Dendritic cell treated with granulocyte-macrophage colony-stimulating factor and Interleukin-4, amounts not matched to agents 40 ng/mL and 50 ng/mL, for 4 days (primary cell): ENCODE data around the gene PLPPR2.
"Not testable (repeated sequence)": the region's sequence is repeated elsewhere in the genome, so short reads cannot be mapped to it uniquely, and the experiment has no call there.

Experiments
- H3K27ac Mint-ChIP-seq: one replicate; pipeline ENCODE4 v1.8.0; 2022; ENCODE audit warnings: mild to moderate bottlenecking, mixed read lengths
- H3K27me3 Mint-ChIP-seq: one replicate; pipeline ENCODE4 v1.8.0; 2022; ENCODE audit warnings: mild to moderate bottlenecking, mixed read lengths
- H3K36me3 Mint-ChIP-seq: one replicate; pipeline ENCODE4 v1.8.0; 2022; ENCODE audit warnings: low read depth, mixed read lengths
- H3K4me1 Mint-ChIP-seq: one replicate; pipeline ENCODE4 v1.8.0; 2022; ENCODE audit warnings: low read depth, mixed read lengths
- H3K4me3 Mint-ChIP-seq: one replicate; pipeline ENCODE4 v1.8.0; 2022; ENCODE audit warnings: mild to moderate bottlenecking, moderate library complexity, mixed read lengths
- H3K9me3 Mint-ChIP-seq: one replicate; pipeline ENCODE4 v1.8.0; 2022; ENCODE audit warnings: mixed read lengths
- intact Hi-C: fragments of 100-400 bp; cut with micrococcal nuclease; formaldehyde crosslinking; loops from one replicate; pipeline ENCODE4 v1.15.0; 2022

The PLPPR2 gene

GRCh38 chr19:11354102-11354501 is 1.1 kb upstream of the PLPPR2 start:
- H3K9me3 Mint-ChIP-seq, H3K27ac Mint-ChIP-seq, intact Hi-C loops, H3K4me3 Mint-ChIP-seq, H3K27me3 Mint-ChIP-seq: not testable (repeated sequence)
- Mint-ChIP-seq H3K36me3 (peaks cover 21% of the 10 kb centered on the region), H3K4me1 (peaks cover 27% of the 10 kb centered on the region)

GRCh38 chr19:11356074-11356397 is 804 bp downstream of the PLPPR2 start:
- no peaks in the 10 kb centered on the region for H3K27me3 Mint-ChIP-seq
- intact Hi-C loops, result no loop called here
- peaks cover 29% of the 10 kb centered on the region for H3K36me3 Mint-ChIP-seq
- H3K4me3 Mint-ChIP-seq, result peak overlapping the region; percentile 80
- no peaks in the 10 kb centered on the region for H3K9me3 Mint-ChIP-seq
- peaks cover 27% of the 10 kb centered on the region for H3K4me1 Mint-ChIP-seq
- H3K27ac Mint-ChIP-seq, result peak overlapping the region; percentile 67

DNA sequence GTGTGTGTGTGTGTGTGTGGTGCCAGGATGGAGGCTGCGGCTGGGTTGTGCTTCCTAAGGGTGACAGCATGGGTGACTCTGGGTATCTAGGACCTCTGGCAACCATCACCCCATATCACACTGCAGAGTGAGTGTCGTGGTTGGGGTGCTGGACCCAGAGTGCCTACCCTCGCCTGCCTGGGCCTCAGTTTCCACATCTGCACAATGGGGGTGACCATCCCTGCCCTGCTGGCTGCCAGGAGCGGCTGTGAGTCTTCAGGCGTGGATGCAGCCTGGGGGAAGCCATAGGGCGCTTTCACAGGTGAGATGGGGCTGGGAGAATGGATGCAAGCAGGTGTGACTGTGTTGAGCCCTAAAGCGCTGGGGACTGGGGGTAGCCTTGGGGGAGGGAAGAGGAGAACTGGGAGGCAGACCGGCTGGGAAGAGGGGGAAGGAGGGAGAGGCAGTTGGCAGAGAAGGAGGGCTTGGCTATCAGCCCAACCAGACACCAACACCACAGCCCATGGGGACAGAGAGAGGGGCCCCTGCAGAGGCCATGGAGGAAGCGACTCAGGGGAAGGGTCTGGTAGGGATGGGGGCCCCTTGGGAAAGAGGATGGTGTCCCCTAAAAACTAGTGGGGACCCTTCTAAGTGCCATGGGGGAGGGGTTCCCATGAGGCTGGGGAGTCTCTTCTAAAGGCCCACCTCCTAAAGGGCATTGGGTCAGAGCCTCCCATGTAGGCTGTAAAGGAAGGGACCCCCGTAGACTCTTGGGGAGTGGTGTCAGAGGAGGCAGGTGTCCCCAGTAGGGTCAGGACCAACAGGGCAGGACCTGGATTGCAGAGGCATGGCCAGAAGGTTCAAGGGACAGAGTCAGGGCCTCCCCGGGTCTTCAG is 1.7 kb downstream of the PLPPR2 start:
- Mint-ChIP-seq H3K4me3 (no peak overlapping the region), H3K27me3 (no peaks in the 10 kb centered on the region), H3K9me3 (no peaks in the 10 kb centered on the region), H3K36me3 (peaks cover 35% of the 10 kb centered on the region), H3K27ac (no peak overlapping the region), H3K4me1 (peaks cover 27% of the 10 kb centered on the region)
- intact Hi-C loops, result no loop called here

GRCh38 chr19:11359421-11359820 is 4.2 kb downstream of the PLPPR2 start:
- H3K27me3 Mint-ChIP-seq, result no peaks in the 10 kb centered on the region
- no peaks in the 10 kb centered on the region for H3K9me3 Mint-ChIP-seq
- no peak overlapping the region for H3K27ac Mint-ChIP-seq
- H3K36me3 Mint-ChIP-seq, result peaks cover 52% of the 10 kb centered on the region
- peaks cover 27% of the 10 kb centered on the region for H3K4me1 Mint-ChIP-seq
- intact Hi-C loops, result no loop called here
- H3K4me3 Mint-ChIP-seq, result no peak overlapping the region

- Mint-ChIP-seq H3K27ac (no peak overlapping the region), H3K4me3 (no peak overlapping the region), H3K9me3 (no peaks in the 10 kb centered on the region), H3K4me1 (peaks cover 19% of the 10 kb centered on the region), H3K27me3 (no peaks in the 10 kb centered on the region), H3K36me3 (peaks cover 70% of the 10 kb centered on the region)
- intact Hi-C loops, result no loop called here
Observed at GRCh38 chr19:11361037-11361770, 6.0 kb downstream of the PLPPR2 start.

GRCh38 chr19:11361771-11362731 is 6.8 kb downstream of the PLPPR2 start:
- Mint-ChIP-seq H3K27me3 (no peaks in the 10 kb centered on the region), H3K4me3 (no peak overlapping the region), H3K36me3 (peaks cover 74% of the 10 kb centered on the region), H3K4me1 (peaks cover 11% of the 10 kb centered on the region), H3K27ac (no peak overlapping the region), H3K9me3 (no peaks in the 10 kb centered on the region)
- intact Hi-C loops, result no loop called here

GRCh38 chr19:11363881-11364280 is 8.6 kb downstream of the PLPPR2 start:
- no peaks in the 10 kb centered on the region for H3K27me3 Mint-ChIP-seq
- H3K9me3 Mint-ChIP-seq, result no peaks in the 10 kb centered on the region
- intact Hi-C loops, result no loop called here
- peaks cover 84% of the 10 kb centered on the region for H3K36me3 Mint-ChIP-seq
- H3K4me3 Mint-ChIP-seq, result no peak overlapping the region
- no peak overlapping the region for H3K27ac Mint-ChIP-seq
- no peaks in the 10 kb centered on the region for H3K4me1 Mint-ChIP-seq

DNA sequence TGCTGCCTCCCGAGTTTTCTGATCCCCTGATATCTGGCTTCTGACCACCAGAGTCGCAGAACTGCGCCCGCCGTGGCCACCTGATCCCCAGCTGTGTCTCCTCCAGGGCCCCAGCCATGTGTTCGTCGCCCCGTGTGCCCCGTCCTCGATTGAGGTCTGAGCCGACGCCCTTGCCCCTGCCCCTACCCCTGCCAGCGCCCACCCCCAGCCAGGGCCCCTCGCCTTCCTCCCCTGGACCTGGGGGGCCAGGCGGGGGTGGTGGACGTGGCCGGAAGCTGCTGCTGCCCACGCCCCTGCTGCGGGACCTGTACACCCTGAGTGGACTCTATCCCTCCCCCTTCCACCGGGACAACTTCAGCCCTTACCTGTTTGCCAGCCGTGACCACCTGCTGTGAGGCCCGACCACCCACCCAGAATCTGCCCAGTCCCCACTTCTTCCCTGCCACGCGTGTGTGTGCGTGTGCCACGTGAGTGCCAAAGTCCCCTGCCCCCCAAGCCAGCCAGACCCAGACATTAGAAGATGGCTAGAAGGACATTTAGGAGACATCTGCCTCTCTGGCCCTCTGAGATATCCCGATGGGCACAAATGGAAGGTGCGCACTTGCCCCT is 9.2 kb downstream of the PLPPR2 start:
- Mint-ChIP-seq H3K4me1 (no peaks in the 10 kb centered on the region), H3K27ac (no peak overlapping the region), H3K36me3 (peaks cover 85% of the 10 kb centered on the region), H3K9me3 (no peaks in the 10 kb centered on the region), H3K4me3 (no peak overlapping the region), H3K27me3 (no peaks in the 10 kb centered on the region)
- intact Hi-C loops, result no loop called here

- H3K9me3 Mint-ChIP-seq, result no peaks in the 10 kb centered on the region
- peaks cover 83% of the 10 kb centered on the region for H3K36me3 Mint-ChIP-seq
- H3K27me3 Mint-ChIP-seq, result no peaks in the 10 kb centered on the region
- no peak overlapping the region for H3K27ac Mint-ChIP-seq
- H3K4me1 Mint-ChIP-seq, result no peaks in the 10 kb centered on the region
- no peak overlapping the region for H3K4me3 Mint-ChIP-seq
- intact Hi-C loops, result no loop called here
Observed at GRCh38 chr19:11364935-11365334, 9.7 kb downstream of the PLPPR2 start.

- intact Hi-C loops, result no loop called here
- Mint-ChIP-seq H3K27me3 (no peaks in the 10 kb centered on the region), H3K9me3 (no peaks in the 10 kb centered on the region), H3K4me3 (no peak overlapping the region), H3K4me1 (no peaks in the 10 kb centered on the region), H3K27ac (no peak overlapping the region), H3K36me3 (peaks cover 79% of the 10 kb centered on the region)
Observed at GRCh38 chr19:11365557-11366117, 10.4 kb downstream of the PLPPR2 start.

GRCh38 chr19:11367528-11367927 is 12.3 kb downstream of the PLPPR2 start:
- intact Hi-C loops, result no loop called here
- Mint-ChIP-seq H3K4me1 (no peaks in the 10 kb centered on the region), H3K27ac (no peak overlapping the region), H3K4me3 (no peak overlapping the region), H3K9me3 (no peaks in the 10 kb centered on the region), H3K27me3 (no peaks in the 10 kb centered on the region), H3K36me3 (peaks cover 72% of the 10 kb centered on the region)

- H3K36me3 Mint-ChIP-seq, result peaks cover 49% of the 10 kb centered on the region
- H3K9me3 Mint-ChIP-seq, result no peaks in the 10 kb centered on the region
- intact Hi-C loops, result no loop called here
- H3K4me1 Mint-ChIP-seq, result peaks cover 3% of the 10 kb centered on the region
- H3K27ac Mint-ChIP-seq, result no peak overlapping the region
- no peak overlapping the region for H3K4me3 Mint-ChIP-seq
- H3K27me3 Mint-ChIP-seq, result no peaks in the 10 kb centered on the region
Observed at GRCh38 chr19:11370744-11371143, 15.5 kb downstream of the PLPPR2 start.

GRCh38 chr19:11373166-11373884 is 18.1 kb downstream of the PLPPR2 start:
- Mint-ChIP-seq H3K27me3 (no peaks in the 10 kb centered on the region), H3K36me3 (peaks cover 42% of the 10 kb centered on the region), H3K4me3 (peak overlapping the region; percentile 7), H3K4me1 (peaks cover 25% of the 10 kb centered on the region), H3K9me3 (no peaks in the 10 kb centered on the region), H3K27ac (no peak overlapping the region)
- intact Hi-C loops, result no loop called here
